GM12878 (cell line): ENCODE measurements around the gene DLG4. TPM values are rescaled to one million over a fixed set of nuclear protein-coding genes. Genes with fewer than 3 reads are reported as not detected.

Experiments
- BCL11A ChIP-seq: IDR thresholded peaks from 2 replicates; pipeline ENCODE4 v1.6.1; 2011; ENCODE audit warnings: low read depth, low read length
- CHD2 ChIP-seq: IDR thresholded peaks from 2 replicates; pipeline ENCODE4 v1.6.1; 2011; ENCODE audit warnings: low read depth, low read length, improper control_type of control experiment, borderline replicate concordance
- CHD4 ChIP-seq: fragments of 200-600 bp; sonication (generic); IDR thresholded peaks from 2 replicates; pipeline ENCODE4 v1.6.1; 2016; ENCODE audit warnings: mild to moderate bottlenecking
- E4F1 ChIP-seq: fragments of 450-650 bp; IDR thresholded peaks from 2 replicates; pipeline ENCODE4 v1.6.1; 2018; ENCODE audit warnings: borderline replicate concordance, mild to moderate bottlenecking; ENCODE audit not compliant: partially characterized antibody
- EGR1 ChIP-seq, 2 experiments: IDR thresholded peaks; 1 replicate in 1 of 2; 2 replicates in 1 of 2; pipeline ENCODE4 v1.6.1; 2011 to 2012; ENCODE audit warnings: low read depth in 2 of 2, low read length in 2 of 2, borderline replicate concordance in 1 of 2, mild to moderate bottlenecking in 1 of 2, moderate library complexity in 1 of 2
- ELK1 ChIP-seq: IDR thresholded peaks from 2 replicates; pipeline ENCODE4 v1.6.1; 2012; ENCODE audit warnings: low read depth, low read length, improper control_type of control experiment
- GABPA ChIP-seq: IDR thresholded peaks from 2 replicates; pipeline ENCODE4 v1.6.1; 2014; ENCODE audit warnings: antibody characterized with exemption, low read depth, mild to moderate bottlenecking, inconsistent platforms
- IRF5 ChIP-seq: fragments of 450-650 bp; IDR thresholded peaks from 2 replicates; pipeline ENCODE4 v1.6.1; 2017; ENCODE audit warnings: borderline replicate concordance
- NRF1 ChIP-seq: conservative IDR thresholded peaks from 2 replicates; pipeline ENCODE4 v1.6.1; 2011; ENCODE audit warnings: mild to moderate bottlenecking, low read depth, low read length, improper control_type of control experiment
- PAX5 ChIP-seq: IDR thresholded peaks from 2 replicates; pipeline ENCODE4 v1.6.1; 2011; ENCODE audit warnings: low read depth, low read length, borderline replicate concordance
- POLR2A ChIP-seq: IDR thresholded peaks from 2 replicates; pipeline ENCODE4 v1.6.1; 2011; ENCODE audit warnings: low read depth, mild to moderate bottlenecking, low read length
- SMAD1 ChIP-seq: fragments of 450-650 bp; IDR thresholded peaks from 2 replicates; pipeline ENCODE4 v1.6.1; 2018; ENCODE audit warnings: mild to moderate bottlenecking, low read depth; ENCODE audit not compliant: partially characterized antibody
- SMAD5 ChIP-seq: IDR thresholded peaks from 2 replicates; pipeline ENCODE4 v1.6.1; 2016; ENCODE audit warnings: antibody characterized with exemption, low read depth
- STAT3 ChIP-seq: IDR thresholded peaks from 2 replicates; pipeline ENCODE4 v1.6.1; 2011; ENCODE audit warnings: low read depth, low read length, improper control_type of control experiment
- TCF3 ChIP-seq: IDR thresholded peaks from 2 replicates; pipeline ENCODE4 v1.6.1; 2012; ENCODE audit warnings: low read depth, mild to moderate bottlenecking, low read length, borderline replicate concordance; ENCODE audit not compliant: insufficient read depth
- TCF7 ChIP-seq: IDR thresholded peaks from 2 replicates; pipeline ENCODE4 v1.6.1; 2014; ENCODE audit warnings: antibody characterized with exemption, borderline replicate concordance
- ZBED1 ChIP-seq: IDR thresholded peaks from 2 replicates; pipeline ENCODE4 v1.6.1; 2016; ENCODE audit warnings: borderline replicate concordance
- ZBTB11 ChIP-seq: fragments of 450-650 bp; formaldehyde crosslinking; IDR thresholded peaks from 2 replicates; pipeline ENCODE4 v1.5.0; 2022; ENCODE audit warnings: mild to moderate bottlenecking, missing genetic modification characterization
- ZNF217 ChIP-seq: fragments of 450-650 bp; IDR thresholded peaks from 2 replicates; pipeline ENCODE4 v1.6.1; 2017; ENCODE audit warnings: antibody characterized with exemption, mild to moderate bottlenecking
- ZSCAN29 ChIP-seq: fragments of 450-650 bp; IDR thresholded peaks from 2 replicates; pipeline ENCODE4 v1.6.1; 2017; ENCODE audit warnings: mild to moderate bottlenecking, moderate library complexity
- polyA plus RNA-seq, 11 experiments: library from polyadenylated mRNA; depleted of rRNA in 4 of 11; unstranded in 6 of 11; stranded (reverse) in 5 of 11; fragments of >200 nt; fragmentation: Nextera tagmentation in 4 of 11; fragmentation: Illumina TruSeq in 1 of 11; extraction: Ambion mirVana in 4 of 11; extraction: Trizol in 1 of 11; gene quantifications; 1 replicate in 1 of 11; 2 replicates in 10 of 11; pipeline versions ENCODE4 v1.2.1 to v1.2.3, GENCODE V29; 2011 to 2016; ENCODE audit warnings: inconsistent platforms in 2 of 11, missing spikeins in 2 of 11, low read depth in 1 of 11
- total RNA-seq, 4 experiments: library from RNA; depleted of rRNA in 3 of 4; stranded (reverse); fragments of >200 nt in 3 of 4; fragmentation: Illumina TruSeq in 1 of 4; extraction: Trizol in 1 of 4; gene quantifications; 2 replicates each; pipeline versions ENCODE4 v1.2.1 to v1.2.3, GENCODE V29; 2013 to 2021

DLG4 gene
- total and polyA plus RNA-seq, 10 of the 15 experiments (the other 5 are each of a cell fraction or from before 2014, with no cell fraction given): 0.07 to 4.1 (median 1.3) TPM

GRCh38 chr17:7251661-7252175 lies 32.1 kb upstream of the DLG4 start, which contains the start of gene CTDNEP1 (continued):
- TF ChIP-seq IRF5: no peak
- TF ChIP-seq CHD2: peak; percentile 47; the same call in 1 of the 2 replicates
- TF ChIP-seq GABPA: peak; percentile 93
- peak; percentile 84 for TF ChIP-seq ELK1
- TF ChIP-seq SMAD1: no peak
- 0 out of 3 replicates have a peak, but pooled peaks of 1 of the 2 experiments have one; percentile 2 for TF ChIP-seq EGR1 (IDR thresholded peaks at IDR 0.05; ENCODE audit: borderline replicate concordance in 1 of 2, low read depth in 2 of 2, low read length in 2 of 2)
- peak; percentile 33; the same call in 1 of the 2 replicates for TF ChIP-seq PAX5
- TF ChIP-seq ZBTB11 (CRISPR knock-in tag): peak; percentile 20; the same call in 1 of the 2 replicates
- TF ChIP-seq STAT3: no peak
- TF ChIP-seq ZBED1: no peak
- TF ChIP-seq POLR2A: peak; percentile 34; the same call in 1 of the 2 replicates
- TF ChIP-seq ZNF217: no peak
- TF ChIP-seq TCF3: no peak
- peak; percentile 35 for TF ChIP-seq NRF1
- TF ChIP-seq BCL11A: no peak
- TF ChIP-seq ZSCAN29: no peak
- peak; percentile 15; the same call in 1 of the 2 replicates for TF ChIP-seq SMAD5
- TF ChIP-seq CHD4: no peak
- TF ChIP-seq TCF7: no peak
- peak; percentile 39 for TF ChIP-seq E4F1
